Hematopoietic multipotent progenitor cell (in vitro differentiated cells): ENCODE data around the gene PATL2. TPM values are rescaled to one million over a fixed set of nuclear protein-coding genes. Genes with fewer than 3 reads are reported as not detected.
"Not testable (repeated sequence)": the region's sequence is repeated elsewhere in the genome, so short reads cannot be mapped to it uniquely, and the experiment has no call there.

Experiments used
- DNase-seq, 3 donors: peaks; one replicate each; pipeline ENCODE4 v3.0.0-alpha.2; 2011 to 2015; ENCODE audit warnings: low read depth in 2 of 3, low spot score in 2 of 3
- total RNA-seq: library from RNA; depleted of rRNA; stranded (reverse); fragments of >200 nt; gene quantifications from one replicate; pipeline ENCODE4 v1.2.3, GENCODE V29; 2012

The PATL2 gene
- total RNA-seq, 1 donor = 5.7 TPM

- DNase-seq = no peak
Measured at GRCh38 chr15:44695294-44695693, 15.8 kb downstream of the PATL2 start.

DNA sequence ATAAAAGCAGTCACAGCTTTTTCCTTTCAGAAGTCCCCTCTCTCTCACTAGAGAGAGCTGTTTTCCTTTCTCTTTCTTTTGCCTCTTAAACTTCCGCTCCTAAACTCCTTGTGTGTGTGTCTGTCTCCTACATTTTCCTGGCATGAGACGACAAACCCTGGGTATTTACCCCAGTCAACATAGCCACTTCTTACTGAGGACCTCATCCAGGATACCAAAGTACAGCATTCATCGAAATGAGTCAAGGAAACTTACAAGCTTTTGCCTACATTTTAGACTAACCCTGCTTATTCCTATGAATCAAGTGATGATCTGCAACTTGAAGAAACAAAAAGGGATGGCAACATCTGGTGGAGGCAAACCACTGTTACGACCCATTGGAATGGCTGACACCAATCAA, 16.7 kb downstream of the PATL2 start:
- DNase-seq = no peak

GRCh38 chr15:44692659-44693058, 18.5 kb downstream of the PATL2 start:
- DNase-seq = no peak

DNA sequence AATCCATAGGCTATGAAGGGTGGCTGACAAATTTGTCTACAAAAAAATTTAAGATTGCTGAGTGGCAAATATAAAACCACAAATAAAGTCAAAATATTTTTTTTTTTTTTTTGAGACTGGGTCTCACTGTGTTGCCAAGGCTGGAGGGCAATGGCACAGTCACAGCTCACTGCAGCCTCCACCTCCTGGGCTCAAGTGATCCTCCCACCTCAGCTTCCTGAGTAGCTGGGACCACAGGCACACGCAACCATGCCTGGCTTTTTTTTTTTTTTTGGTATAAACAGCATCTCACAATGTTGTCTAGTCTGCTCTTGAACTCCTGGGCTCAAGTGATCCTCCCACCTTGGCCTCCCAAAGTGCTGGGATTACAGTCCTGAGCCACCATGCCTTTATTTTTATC, 20.9 kb downstream of the PATL2 start:
- DNase-seq = not testable (repeated sequence)

DNA sequence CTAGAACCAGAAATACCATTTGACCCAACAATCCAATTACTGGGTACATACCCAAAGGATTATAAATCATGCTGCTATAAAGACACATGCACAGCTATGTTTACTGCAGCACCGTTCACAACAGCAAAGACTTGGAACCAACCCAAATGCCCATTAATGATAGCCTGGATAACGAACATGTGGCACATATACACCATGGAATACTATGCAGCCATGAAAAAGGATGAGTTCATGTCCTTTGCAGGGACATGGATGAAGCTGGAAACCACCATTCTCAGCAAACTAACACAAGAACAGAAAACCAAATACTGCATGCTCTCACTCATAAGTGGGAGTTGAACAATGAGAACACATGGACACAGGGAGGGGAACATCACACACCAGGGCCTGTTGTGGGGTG, 21.8 kb downstream of the PATL2 start:
- DNase-seq = not testable (repeated sequence)

DNA sequence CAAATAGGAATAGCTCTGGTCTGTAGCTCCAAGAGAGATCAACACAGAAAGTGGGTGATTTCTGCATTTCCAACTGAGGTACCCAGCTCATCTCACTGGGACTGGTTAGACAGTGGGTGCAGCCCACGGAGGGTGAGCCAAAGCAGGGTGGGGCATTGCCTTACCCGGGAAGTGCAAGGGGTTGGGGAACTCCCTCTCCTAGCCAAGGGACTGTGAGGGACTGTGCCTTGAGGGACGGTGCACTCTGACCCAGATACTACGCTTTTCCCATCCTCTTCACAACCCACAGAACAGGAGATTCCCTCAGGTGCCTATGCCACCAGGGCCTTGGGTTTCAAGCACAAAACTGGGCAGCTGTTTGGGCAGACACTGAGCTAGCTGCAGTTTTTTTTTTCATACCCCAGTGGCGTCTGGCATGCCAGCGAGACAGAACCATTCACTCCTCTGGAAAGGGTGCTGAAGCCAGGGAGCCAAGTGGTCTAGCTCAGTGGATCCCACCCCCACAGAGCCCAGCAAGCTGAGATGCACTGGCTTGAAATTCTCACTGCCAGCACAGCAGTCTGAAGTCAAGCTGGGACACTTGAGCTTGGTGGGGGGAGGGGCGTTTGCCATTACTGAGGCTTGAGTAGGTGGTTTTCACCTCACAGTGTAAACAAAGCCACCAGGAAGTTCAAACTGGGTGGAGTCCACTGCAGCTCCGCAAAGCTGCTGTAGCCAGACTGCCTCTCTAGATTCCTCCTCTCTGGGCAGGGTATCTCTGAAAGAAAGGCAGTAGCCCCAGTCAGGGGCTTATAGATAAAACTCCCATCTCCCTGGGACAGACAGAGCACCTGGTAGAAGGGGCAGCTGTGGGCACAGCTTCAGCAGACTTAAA, 28.1 kb downstream of the PATL2 start:
- DNase-seq = peak in 2 of 3 donors; percentile 43 to 69

GRCh38 chr15:44682211-44682610, 28.9 kb downstream of the PATL2 start:
- DNase-seq = no peak

- no peak for DNase-seq
Measured at GRCh38 chr15:44676676-44677075, 34.4 kb downstream of the PATL2 start.

DNA sequence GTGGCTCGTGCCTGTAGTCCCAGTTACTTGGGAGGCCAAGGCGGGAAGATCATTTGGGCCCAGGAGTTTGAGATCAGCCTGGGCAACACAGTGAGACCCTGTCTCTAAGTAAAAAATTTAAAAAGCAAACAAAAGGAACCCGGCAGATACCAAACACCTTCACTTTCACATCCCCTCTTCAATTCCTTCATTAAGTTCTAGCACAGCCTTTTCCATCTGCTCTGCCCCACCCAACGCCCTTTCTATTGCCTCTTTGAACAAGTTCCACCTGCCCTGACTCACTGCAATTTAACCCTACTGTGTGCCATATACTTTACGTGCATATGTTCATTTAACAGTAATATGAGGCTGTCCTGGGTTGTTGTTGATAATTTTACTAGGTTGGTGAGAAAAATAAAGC, 35.2 kb downstream of the PATL2 start:
- no peak for DNase-seq

DNA sequence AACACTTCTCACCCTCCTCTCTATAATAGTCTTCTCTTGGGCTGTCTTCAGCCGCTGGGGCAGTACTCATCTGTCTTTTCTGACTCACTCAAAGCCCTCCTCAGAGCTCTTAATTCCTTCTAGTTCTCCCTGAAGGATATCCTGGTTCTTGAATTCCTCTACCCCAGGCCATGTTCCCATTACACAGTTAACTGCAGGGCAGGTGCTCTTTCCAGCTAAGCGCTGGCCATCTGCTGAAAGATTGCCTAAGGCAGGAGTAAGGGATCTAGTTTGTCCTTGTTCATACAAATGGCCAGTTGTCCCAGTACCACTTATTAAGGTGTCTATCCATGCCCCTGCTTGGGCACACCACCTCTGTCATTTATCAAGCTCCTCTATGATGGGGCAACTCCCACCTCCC, 37.5 kb downstream of the PATL2 start:
- no peak for DNase-seq

- DNase-seq = no peak
Measured at GRCh38 chr15:44670087-44670950, 40.8 kb downstream of the PATL2 start.

DNA sequence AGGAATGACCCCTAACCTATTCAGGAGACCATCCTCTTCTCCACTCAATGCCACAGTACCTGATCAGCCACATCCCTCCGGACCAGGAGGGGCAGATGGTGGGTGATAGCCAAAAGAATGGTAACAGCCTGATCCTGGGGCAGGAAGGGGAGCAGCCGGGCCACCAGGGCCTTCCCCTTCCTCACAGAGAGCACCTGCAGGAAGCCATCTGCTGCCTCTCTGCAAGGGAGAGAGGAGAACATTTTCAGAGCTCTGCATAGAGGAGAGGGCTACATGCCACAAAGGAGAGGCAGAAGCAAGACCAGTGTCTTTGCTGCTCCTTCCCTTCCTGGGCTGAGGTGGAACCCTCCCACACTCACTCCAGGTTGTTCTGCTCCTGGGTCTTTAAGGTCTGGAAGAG, 42.2 kb downstream of the PATL2 start:
- peak in 1 of 3 donors; percentile 69 for DNase-seq

GRCh38 chr15:44667039-44667360, 44.1 kb downstream of the PATL2 start:
- no peak for DNase-seq

DNA sequence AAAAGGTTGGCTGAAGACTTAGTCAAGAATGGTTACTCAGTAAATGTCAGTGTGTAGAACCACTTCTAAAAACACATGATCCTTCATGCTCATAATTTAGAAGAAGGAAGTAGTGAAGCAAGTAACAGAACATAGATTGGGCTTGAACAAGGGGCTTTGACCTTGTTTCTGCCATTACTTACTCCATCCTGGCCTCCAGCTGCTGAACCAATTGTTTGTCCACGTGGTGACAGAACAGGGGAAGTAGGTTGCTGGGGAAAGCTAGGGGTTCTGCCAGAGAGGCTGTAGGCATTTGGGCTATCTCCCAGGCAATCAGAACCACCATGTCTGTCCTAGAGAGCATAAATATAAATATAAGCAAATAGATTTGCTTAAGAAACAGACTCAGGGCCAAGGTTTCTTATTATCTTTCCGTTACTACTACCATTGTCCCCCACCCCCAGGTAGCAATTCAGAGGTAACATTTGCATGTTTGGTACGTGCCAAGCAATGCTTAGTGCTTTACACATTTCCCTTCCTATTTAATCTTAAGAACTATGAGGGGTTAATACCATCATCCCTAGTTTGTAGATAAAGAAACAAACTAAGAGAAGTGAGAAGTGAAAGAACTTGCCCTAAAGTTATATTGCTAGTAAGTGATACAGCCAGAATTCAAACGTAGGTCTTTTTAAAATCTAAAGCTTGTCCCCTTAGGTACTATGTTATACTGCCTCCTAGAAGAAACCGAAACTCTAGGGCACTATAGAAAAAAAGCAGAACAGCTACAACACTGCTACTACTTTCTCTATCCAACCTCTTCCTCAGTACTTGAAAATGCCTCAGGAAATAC, 44.7 kb downstream of the PATL2 start:
- peak in 1 of 3 donors; percentile 46 for DNase-seq

DNA sequence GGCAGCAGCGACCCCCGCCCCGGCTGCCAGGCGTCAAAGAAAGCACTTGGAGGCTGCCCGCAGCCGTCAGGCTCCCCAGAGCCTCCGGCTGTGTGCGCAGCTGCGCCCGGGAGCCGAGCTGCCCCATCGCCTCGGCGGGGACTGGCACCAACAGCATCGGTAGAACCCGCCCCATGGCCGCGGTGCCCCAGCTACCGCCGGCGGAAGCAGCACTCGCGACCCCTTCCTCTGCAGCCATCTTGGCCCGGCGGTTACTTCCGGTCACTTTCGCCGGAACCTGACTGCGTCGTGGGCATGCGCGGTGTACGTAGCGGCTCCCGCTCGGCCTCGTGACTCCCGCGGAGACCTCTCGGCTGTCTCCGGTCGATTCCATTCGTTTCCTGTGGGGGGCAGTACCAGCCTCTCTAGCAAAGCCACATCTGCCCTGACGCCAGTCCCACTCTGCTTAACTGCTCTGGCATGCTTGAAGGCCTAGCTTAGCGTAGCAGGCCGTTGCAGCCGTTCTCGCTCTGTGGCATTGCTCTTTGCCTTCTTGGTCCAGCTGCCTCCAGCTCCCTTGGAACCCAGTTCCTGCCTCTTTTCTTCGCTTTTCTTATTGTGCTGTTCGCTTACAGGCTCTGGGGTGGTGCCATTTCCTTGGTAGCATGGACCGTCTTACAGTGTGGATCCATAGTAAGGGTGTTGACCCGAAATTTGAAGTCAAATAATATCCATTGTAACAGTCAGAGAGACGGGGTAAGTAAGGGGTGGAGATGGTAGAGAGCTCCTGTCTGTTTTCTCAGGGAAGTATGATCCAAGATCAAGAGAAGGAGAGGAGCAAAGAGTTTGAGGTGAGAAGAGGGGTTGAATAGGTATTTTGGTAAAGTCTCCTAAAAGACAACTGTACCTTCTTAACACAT, 47.5 kb downstream of the PATL2 start, which contains the start of gene SPG11:
SPG11 (minus strand) TSS at position 253 of the 899 bp plus-strand sequence; CDS start at position 238, 15 bp downstream.
- DNase-seq = peak; percentile 88 to 98 (median 95)

- DNase-seq = peak; percentile 62 to 87 (median 82)
Measured at GRCh38 chr15:44662478-44663409, 48.4 kb downstream of the PATL2 start.

GRCh38 chr15:44661576-44661975, 49.5 kb downstream of the PATL2 start:
- no peak for DNase-seq

- no peak for DNase-seq
Measured at GRCh38 chr15:44659056-44659455, 52.1 kb downstream of the PATL2 start.

GRCh38 chr15:44657378-44657777, 53.7 kb downstream of the PATL2 start:
- DNase-seq = no peak
